ENCODE measurements around the gene PRSS56.
A peak's percentile ranks its signal among the peaks of the same experiment; 100 is the strongest.

PRSS56 gene

DNA sequence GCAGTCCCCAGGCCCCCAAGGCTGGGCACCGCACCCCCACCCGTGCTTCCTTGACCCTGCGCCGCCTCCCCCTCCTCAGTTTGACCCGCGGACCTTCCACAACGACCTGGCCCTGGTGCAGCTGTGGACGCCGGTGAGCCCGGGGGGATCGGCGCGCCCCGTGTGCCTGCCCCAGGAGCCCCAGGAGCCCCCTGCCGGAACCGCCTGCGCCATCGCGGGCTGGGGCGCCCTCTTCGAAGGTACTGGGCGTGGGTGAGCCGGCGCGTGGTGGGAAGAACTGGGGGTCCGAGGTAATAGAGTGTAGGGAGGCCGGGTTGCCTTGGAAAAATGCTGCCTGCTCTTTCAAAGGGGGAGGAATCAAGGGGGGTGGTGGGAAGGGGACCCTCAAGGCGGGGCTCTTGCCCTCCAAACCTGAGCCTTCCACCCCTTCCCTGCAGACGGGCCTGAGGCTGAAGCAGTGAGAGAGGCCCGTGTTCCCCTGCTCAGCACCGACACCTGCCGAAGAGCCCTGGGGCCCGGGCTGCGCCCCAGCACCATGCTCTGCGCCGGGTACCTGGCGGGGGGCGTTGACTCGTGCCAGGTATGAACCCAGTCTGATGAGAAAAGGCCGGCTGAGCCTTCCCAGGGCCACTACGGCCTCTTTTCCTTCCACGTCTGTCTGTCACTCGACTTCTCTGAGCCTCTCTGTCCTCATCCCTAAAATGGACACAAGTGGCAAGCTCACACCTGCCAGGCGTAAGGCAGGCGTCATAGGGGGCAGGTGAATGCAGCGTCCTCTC is 2.6 kb downstream of the PRSS56 start:
- DNase-seq (ENCODE audit: low read depth), result no peak
- no peak overlapping the region for H3K4me3 ChIP-seq (ENCODE audit: low read depth, low read length)
- TF ChIP-seq, protein P1, sequence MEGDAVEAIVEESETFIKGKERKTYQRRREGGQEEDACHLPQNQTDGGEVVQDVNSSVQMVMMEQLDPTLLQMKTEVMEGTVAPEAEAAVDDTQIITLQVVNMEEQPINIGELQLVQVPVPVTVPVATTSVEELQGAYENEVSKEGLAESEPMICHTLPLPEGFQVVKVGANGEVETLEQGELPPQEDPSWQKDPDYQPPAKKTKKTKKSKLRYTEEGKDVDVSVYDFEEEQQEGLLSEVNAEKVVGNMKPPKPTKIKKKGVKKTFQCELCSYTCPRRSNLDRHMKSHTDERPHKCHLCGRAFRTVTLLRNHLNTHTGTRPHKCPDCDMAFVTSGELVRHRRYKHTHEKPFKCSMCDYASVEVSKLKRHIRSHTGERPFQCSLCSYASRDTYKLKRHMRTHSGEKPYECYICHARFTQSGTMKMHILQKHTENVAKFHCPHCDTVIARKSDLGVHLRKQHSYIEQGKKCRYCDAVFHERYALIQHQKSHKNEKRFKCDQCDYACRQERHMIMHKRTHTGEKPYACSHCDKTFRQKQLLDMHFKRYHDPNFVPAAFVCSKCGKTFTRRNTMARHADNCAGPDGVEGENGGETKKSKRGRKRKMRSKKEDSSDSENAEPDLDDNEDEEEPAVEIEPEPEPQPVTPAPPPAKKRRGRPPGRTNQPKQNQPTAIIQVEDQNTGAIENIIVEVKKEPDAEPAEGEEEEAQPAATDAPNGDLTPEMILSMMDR (IDR thresholded peaks at IDR 0.05; ENCODE audit: low read depth, low read length, missing control alignments), result no peak

- no peak overlapping the region for H3K4me3 ChIP-seq (ENCODE audit: low read depth, low read length)
- TF ChIP-seq, protein P1 (IDR thresholded peaks at IDR 0.05; ENCODE audit: low read depth, low read length, missing control alignments), result no peak
- no peak for DNase-seq (ENCODE audit: low read depth)
Observed at GRCh38 chr2:232523402-232523681, 3.2 kb downstream of the PRSS56 start.

GRCh38 chr2:232523682-232524597 is 3.8 kb downstream of the PRSS56 start:
- no peak overlapping the region for H3K4me3 ChIP-seq (ENCODE audit: low read depth, low read length)
- no peak for DNase-seq (ENCODE audit: low read depth)
- TF ChIP-seq, protein P1 (IDR thresholded peaks at IDR 0.05; ENCODE audit: low read depth, low read length, missing control alignments), result peak; percentile 14

GRCh38 chr2:232524771-232525170 is 4.6 kb downstream of the PRSS56 start:
- DNase-seq (ENCODE audit: low read depth), result no peak
- TF ChIP-seq, protein P1 (IDR thresholded peaks at IDR 0.05; ENCODE audit: low read depth, low read length, missing control alignments), result no peak
- H3K4me3 ChIP-seq (ENCODE audit: low read depth, low read length), result no peak overlapping the region

DNA sequence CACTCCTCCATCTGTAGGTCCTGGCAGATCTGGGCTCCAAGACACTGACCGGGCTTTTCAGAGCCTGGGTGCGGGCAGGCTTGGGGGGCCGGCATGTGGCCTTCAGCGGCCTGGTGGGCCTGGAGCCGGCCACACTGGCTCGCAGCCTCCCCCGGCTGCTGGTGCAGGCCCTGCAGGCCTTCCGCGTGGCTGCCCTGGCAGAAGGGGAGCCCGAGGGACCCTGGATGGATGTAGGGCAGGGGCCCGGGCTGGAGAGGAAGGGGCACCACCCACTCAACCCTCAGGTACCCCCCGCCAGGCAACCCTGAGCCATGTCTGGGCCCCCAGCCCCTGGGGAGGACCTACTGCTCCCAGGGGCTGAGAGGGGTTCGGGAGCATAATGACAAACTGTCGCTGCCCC is 5.0 kb downstream of the PRSS56 start:
- DNase-seq (ENCODE audit: low read depth), result no peak
- TF ChIP-seq, protein P1 (IDR thresholded peaks at IDR 0.05; ENCODE audit: low read depth, low read length, missing control alignments), result no peak
- H3K4me3 ChIP-seq (ENCODE audit: low read depth, low read length), result no peak overlapping the region

GRCh38 chr2:232525791-232526371 is 5.7 kb downstream of the PRSS56 start, which contains the start of gene CHRND:
Gene CHRND, plus strand, starts transcription at chr2:232526160. Its CDS starts 56 bp downstream, at chr2:232526216.
- no peak within 1 kb of the TSS for H3K4me3 ChIP-seq (ENCODE audit: low read depth, low read length)
- DNase-seq (ENCODE audit: low read depth), result no peak
- TF ChIP-seq, protein P1 (IDR thresholded peaks at IDR 0.05; ENCODE audit: low read depth, low read length, missing control alignments), result no peak

Measured in GM12864 (cell line).